Ishikawa (cell line): ENCODE data around the gene TCF4.

Source experiments
- CEBPB ChIP-seq: IDR thresholded peaks from 2 replicates; pipeline ENCODE4 v1.6.1; 2012
- CREB1 ChIP-seq: IDR thresholded peaks from 2 replicates; pipeline ENCODE4 v1.6.1; 2012; ENCODE audit warnings: low read depth
- EGR1 ChIP-seq: IDR thresholded peaks from 2 replicates; pipeline ENCODE4 v1.6.1; 2012
- EP300 ChIP-seq: IDR thresholded peaks from 2 replicates; pipeline ENCODE4 v1.6.1; 2012; ENCODE audit warnings: borderline replicate concordance
- FOXM1 ChIP-seq: IDR thresholded peaks from 2 replicates; pipeline ENCODE4 v1.6.1; 2012; ENCODE audit warnings: low read depth, borderline replicate concordance
- NFIC ChIP-seq: IDR thresholded peaks from 2 replicates; pipeline ENCODE4 v1.6.1; 2012
- RAD21 ChIP-seq: IDR thresholded peaks from 2 replicates; pipeline ENCODE4 v1.6.1; 2012; ENCODE audit warnings: low read depth
- TAF1 ChIP-seq: IDR thresholded peaks from 2 replicates; pipeline ENCODE4 v1.6.1; 2012; ENCODE audit warnings: low read depth, mild to moderate bottlenecking
- TCF12 ChIP-seq: IDR thresholded peaks from 2 replicates; pipeline ENCODE4 v1.6.1; 2012; ENCODE audit warnings: low read depth
- TEAD4 ChIP-seq: IDR thresholded peaks from 2 replicates; pipeline ENCODE4 v1.6.1; 2012
- YY1 ChIP-seq: IDR thresholded peaks from 2 replicates; pipeline ENCODE4 v1.6.1; 2012; ENCODE audit warnings: low read depth
- ZBTB7A ChIP-seq: IDR thresholded peaks from 2 replicates; pipeline ENCODE4 v1.6.1; 2012; ENCODE audit warnings: low read depth
- TF ChIP-seq, protein P1 (sequence below): IDR thresholded peaks from 2 replicates; pipeline ENCODE4 v1.6.1; 2012
- TF ChIP-seq, protein P2 (sequence below): IDR thresholded peaks from 2 replicates; pipeline ENCODE4 v1.6.1; 2012
- TF ChIP-seq, protein P3 (sequence below): IDR thresholded peaks from 2 replicates; pipeline ENCODE4 v1.6.1; 2012; ENCODE audit warnings: low read depth, mild to moderate bottlenecking

Gene TCF4

DNA sequence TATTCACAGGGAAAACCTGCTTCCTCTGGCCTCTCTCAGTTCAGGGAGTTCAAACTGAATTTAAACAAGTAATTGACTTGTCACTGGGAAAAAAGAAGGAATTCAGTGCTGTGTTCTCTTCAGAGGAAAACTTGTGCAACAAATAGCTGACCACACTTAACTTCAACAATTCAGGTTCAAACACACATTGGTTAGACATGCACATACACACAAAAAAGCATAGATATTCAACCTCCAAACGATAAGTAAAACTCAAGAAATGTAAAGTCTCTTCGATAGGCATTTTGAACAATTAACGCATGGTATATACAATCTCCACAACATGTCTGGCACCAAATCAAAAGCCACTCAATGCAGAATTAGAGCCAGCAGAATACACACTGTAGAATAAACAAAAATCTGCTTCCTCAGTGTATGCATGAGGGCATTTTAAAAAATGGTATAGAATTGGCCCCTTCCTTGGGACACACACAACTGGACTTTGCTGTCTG is 269.0 kb downstream of the TCF4 start:
- TF ChIP-seq FOXM1 (no peak), YY1 (no peak), NFIC (no peak), ZBTB7A (no peak), CEBPB (no peak), RAD21 (no peak), TCF12 (no peak), EGR1 (no peak), EP300 (no peak), CREB1 (no peak), TAF1 (no peak), TEAD4 (no peak)
- TF ChIP-seq, protein P1, sequence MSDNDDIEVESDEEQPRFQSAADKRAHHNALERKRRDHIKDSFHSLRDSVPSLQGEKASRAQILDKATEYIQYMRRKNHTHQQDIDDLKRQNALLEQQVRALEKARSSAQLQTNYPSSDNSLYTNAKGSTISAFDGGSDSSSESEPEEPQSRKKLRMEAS, result no peak
- TF ChIP-seq, protein P2, sequence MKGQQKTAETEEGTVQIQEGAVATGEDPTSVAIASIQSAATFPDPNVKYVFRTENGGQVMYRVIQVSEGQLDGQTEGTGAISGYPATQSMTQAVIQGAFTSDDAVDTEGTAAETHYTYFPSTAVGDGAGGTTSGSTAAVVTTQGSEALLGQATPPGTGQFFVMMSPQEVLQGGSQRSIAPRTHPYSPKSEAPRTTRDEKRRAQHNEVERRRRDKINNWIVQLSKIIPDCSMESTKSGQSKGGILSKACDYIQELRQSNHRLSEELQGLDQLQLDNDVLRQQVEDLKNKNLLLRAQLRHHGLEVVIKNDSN, result no peak
- TF ChIP-seq, protein P3, sequence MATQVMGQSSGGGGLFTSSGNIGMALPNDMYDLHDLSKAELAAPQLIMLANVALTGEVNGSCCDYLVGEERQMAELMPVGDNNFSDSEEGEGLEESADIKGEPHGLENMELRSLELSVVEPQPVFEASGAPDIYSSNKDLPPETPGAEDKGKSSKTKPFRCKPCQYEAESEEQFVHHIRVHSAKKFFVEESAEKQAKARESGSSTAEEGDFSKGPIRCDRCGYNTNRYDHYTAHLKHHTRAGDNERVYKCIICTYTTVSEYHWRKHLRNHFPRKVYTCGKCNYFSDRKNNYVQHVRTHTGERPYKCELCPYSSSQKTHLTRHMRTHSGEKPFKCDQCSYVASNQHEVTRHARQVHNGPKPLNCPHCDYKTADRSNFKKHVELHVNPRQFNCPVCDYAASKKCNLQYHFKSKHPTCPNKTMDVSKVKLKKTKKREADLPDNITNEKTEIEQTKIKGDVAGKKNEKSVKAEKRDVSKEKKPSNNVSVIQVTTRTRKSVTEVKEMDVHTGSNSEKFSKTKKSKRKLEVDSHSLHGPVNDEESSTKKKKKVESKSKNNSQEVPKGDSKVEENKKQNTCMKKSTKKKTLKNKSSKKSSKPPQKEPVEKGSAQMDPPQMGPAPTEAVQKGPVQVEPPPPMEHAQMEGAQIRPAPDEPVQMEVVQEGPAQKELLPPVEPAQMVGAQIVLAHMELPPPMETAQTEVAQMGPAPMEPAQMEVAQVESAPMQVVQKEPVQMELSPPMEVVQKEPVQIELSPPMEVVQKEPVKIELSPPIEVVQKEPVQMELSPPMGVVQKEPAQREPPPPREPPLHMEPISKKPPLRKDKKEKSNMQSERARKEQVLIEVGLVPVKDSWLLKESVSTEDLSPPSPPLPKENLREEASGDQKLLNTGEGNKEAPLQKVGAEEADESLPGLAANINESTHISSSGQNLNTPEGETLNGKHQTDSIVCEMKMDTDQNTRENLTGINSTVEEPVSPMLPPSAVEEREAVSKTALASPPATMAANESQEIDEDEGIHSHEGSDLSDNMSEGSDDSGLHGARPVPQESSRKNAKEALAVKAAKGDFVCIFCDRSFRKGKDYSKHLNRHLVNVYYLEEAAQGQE, result no peak

DNA sequence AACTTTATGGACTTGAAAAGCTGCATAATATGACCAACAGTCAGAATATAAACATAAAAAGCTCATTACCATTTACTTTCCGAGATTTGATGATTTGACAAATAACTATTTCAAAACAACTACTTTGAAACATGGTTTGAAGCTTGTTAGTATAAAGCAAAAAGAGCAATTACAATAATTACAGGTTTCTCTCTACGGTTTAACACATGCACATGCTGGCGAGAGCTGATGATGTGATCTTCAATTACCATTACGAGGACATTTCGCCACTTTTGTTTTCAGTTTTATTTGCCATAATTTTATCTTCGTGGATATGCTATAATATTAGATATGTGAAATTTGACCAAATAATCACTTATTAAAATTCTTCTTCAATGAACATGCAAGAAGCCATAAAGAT is 270.1 kb downstream of the TCF4 start:
- TF ChIP-seq RAD21 (no peak), NFIC (no peak), EP300 (no peak), TAF1 (no peak), TEAD4 (no peak), EGR1 (no peak), CREB1 (no peak), TCF12 (no peak), CEBPB (no peak), ZBTB7A (no peak)
- TF ChIP-seq, protein P1, result no peak
- TF ChIP-seq, protein P2, result no peak

DNA sequence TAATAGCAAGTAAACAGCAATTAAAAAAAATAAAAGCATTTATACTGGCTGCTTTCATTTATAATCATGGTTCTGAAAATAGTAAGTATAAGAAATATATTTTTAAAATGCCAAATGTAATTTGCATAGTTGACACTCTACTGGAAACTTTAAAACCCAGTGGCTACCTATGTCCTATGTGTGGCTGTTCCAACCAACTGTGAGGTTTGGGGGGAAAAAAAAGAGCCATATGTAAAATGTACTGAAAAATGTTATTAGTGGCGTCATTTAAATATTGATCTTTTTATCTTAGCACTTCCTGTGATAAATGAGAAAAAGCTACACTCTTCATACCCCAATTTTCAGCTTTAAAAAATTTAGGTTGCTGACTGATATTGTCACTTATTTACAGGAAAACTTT is 270.7 kb downstream of the TCF4 start:
- TF ChIP-seq TAF1 (no peak), TCF12 (no peak), EGR1 (no peak), CEBPB (no peak), FOXM1 (no peak), ZBTB7A (no peak), YY1 (no peak), EP300 (no peak)
- TF ChIP-seq, protein P2, result no peak

DNA sequence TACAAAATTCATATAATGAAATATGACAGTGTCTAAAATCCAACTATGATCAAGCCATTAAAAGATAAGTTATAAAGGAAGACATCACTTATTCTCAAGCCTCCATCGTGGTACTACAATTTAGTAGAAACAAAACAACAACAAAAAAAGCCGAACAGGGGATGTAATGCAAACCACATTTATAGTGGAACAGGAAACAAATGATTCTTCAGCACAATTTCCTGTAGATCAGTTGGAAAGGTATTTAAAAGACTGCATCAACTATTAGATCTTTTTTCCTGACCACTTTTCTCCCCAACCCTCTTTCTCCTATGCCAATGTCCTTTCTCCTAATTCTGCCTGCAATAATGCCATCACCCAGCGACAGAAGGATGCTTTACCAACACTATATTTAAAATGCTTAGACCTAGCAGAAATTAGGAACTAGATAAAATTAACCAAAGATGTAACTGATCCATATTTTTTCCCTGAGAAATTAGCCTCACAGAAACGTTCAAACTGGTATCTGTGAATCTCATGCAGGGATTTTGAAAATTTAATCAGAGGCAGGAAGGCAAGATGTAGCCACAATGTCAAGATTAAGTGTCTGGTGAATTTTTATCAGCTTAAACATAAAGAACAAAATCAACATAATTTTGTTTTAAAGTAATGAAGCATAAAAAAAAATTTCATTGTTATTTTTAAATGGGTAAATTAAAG is 271.4 kb downstream of the TCF4 start:
- no peak for TF ChIP-seq FOXM1
- TF ChIP-seq EP300, result no peak
- TF ChIP-seq, protein P2, result no peak
- no peak for TF ChIP-seq YY1
- TF ChIP-seq TEAD4, result no peak
- TF ChIP-seq CEBPB, result no peak
- TF ChIP-seq EGR1, result no peak
- TF ChIP-seq TAF1, result no peak
- no peak for TF ChIP-seq CREB1
- no peak for TF ChIP-seq RAD21
- TF ChIP-seq, protein P3, result no peak

DNA sequence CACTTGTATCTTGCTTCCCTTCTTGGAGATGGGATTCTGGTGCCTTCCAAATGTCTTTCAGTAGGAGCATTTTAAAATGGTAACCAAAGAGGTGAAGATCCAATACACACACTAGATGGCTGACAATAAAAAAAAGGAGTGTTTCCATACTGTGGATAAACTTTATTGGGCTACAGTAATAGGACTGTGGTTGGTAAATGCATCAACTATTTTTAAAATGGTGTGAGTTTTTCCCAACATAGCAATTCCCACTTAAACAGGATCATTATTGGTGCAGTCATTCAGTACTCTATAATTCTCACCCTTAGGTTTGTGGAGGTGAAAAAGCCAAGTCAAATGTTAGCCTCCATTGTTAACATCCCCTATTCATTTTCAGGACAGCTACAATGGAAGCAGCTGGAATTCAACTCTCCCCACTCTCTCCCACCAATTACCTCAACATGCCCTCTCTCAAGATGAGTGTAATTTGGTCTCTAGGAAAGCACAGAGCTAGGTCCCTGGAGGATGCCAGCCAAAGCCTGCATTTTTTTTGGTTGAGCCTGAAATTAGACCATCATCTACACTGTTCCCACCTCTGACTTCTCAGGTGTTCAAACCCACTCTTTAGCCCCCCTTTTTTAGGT is 273.3 kb downstream of the TCF4 start:
- no peak for TF ChIP-seq TAF1
- TF ChIP-seq YY1, result no peak
- TF ChIP-seq TEAD4, result no peak
- no peak for TF ChIP-seq NFIC
- no peak for TF ChIP-seq RAD21
- TF ChIP-seq TCF12, result no peak
- TF ChIP-seq, protein P1, result no peak
- no peak for TF ChIP-seq EGR1
- TF ChIP-seq, protein P2, result no peak
- TF ChIP-seq, protein P3, result no peak
- no peak for TF ChIP-seq FOXM1
